Astrocyte (in vitro differentiated cells and primary cell): ENCODE data around the gene CPAMD8. TPM values are rescaled to one million over a fixed set of nuclear protein-coding genes. Genes with fewer than 3 reads are reported as not detected.

Source experiments
- DNase-seq: peaks from one replicate; pipeline ENCODE4 v3.0.0-alpha.2; 2010; ENCODE audit warnings: low read depth
- FAIRE-seq: peaks from 2 replicates; lab custom pipeline; 2011; peaks lifted over from hg19 to GRCh38; lab: Jason Lieb, UNC
- H2AFZ ChIP-seq: 2 replicates; pipeline ENCODE4 v1.6.0; 2012; ENCODE audit warnings: low read depth, low read length, inconsistent platforms
- H3K27ac ChIP-seq: 2 replicates; pipeline ENCODE4 v1.5.1; 2011; ENCODE audit warnings: low read depth, low read length, inconsistent platforms
- H3K27me3 ChIP-seq: 2 replicates; pipeline ENCODE4 v1.6.0; 2011; ENCODE audit warnings: low read length, inconsistent platforms; ENCODE audit not compliant: insufficient read depth
- H3K36me3 ChIP-seq: 2 replicates; pipeline ENCODE4 v1.5.1; 2011; ENCODE audit warnings: low read length, inconsistent platforms; ENCODE audit not compliant: insufficient read depth
- H3K4me1 ChIP-seq: 2 replicates; pipeline ENCODE4 v1.5.1; 2011; ENCODE audit warnings: low read length, inconsistent platforms; ENCODE audit not compliant: insufficient read depth
- H3K4me2 ChIP-seq: 2 replicates; pipeline ENCODE4 v1.6.0; 2012; ENCODE audit warnings: low read length, inconsistent platforms
- H3K4me3 ChIP-seq: 2 replicates; pipeline ENCODE4 v1.5.1; 2011; ENCODE audit warnings: low read depth, mild to moderate bottlenecking, low read length, inconsistent platforms; ENCODE audit not compliant: insufficient read depth
- H3K79me2 ChIP-seq: 2 replicates; pipeline ENCODE4 v1.6.0; 2012; ENCODE audit warnings: mild to moderate bottlenecking, low read length, inconsistent platforms; ENCODE audit not compliant: insufficient read depth
- H3K9ac ChIP-seq: 2 replicates; pipeline ENCODE4 v1.6.0; 2012; ENCODE audit warnings: mild to moderate bottlenecking, low read length, inconsistent platforms
- H3K9me3 ChIP-seq: 2 replicates; pipeline ENCODE4 v1.5.1; 2012; ENCODE audit warnings: low read depth, mild to moderate bottlenecking, low read length, inconsistent platforms; ENCODE audit not compliant: insufficient read depth
- H4K20me1 ChIP-seq: 2 replicates; pipeline ENCODE4 v1.6.0; 2012; ENCODE audit warnings: low read length, inconsistent platforms; ENCODE audit not compliant: insufficient read depth
- H3K27ac Mint-ChIP-seq: one replicate; pipeline ENCODE4 v1.8.0; 2021; ENCODE audit warnings: mild to moderate bottlenecking, mixed read lengths; ENCODE audit not compliant: unreplicated experiment
- H3K27me3 Mint-ChIP-seq: one replicate; pipeline ENCODE4 v1.8.0; 2021; ENCODE audit warnings: low read depth, mixed read lengths; ENCODE audit not compliant: unreplicated experiment
- H3K36me3 Mint-ChIP-seq: one replicate; pipeline ENCODE4 v1.8.0; 2021; ENCODE audit warnings: low read depth, mixed read lengths; ENCODE audit not compliant: unreplicated experiment
- H3K4me1 Mint-ChIP-seq: one replicate; pipeline ENCODE4 v1.8.0; 2021; ENCODE audit warnings: low read depth, mixed read lengths; ENCODE audit not compliant: unreplicated experiment
- H3K4me3 Mint-ChIP-seq: one replicate; pipeline ENCODE4 v1.8.0; 2021; ENCODE audit warnings: mild to moderate bottlenecking, moderate library complexity, mixed read lengths; ENCODE audit not compliant: unreplicated experiment
- H3K9me3 Mint-ChIP-seq: one replicate; pipeline ENCODE4 v1.8.0; 2021; ENCODE audit warnings: mild to moderate bottlenecking, mixed read lengths; ENCODE audit not compliant: unreplicated experiment
- EZH2 ChIP-seq: IDR thresholded peaks from 2 replicates; pipeline ENCODE4 v1.6.1; 2012; ENCODE audit warnings: mild to moderate bottlenecking, low read length, inconsistent platforms; ENCODE audit not compliant: insufficient read depth
- total RNA-seq: library from RNA; stranded (reverse); gene quantifications from 2 replicates; pipeline ENCODE4 v1.2.1, GENCODE V29; 2021
- TF ChIP-seq, protein P1 (sequence below): IDR thresholded peaks from 2 replicates; pipeline ENCODE4 v1.5.1; 2011; ENCODE audit warnings: low read depth, mild to moderate bottlenecking, inconsistent platforms, low read length, moderate library complexity; ENCODE audit not compliant: insufficient read depth

Gene CPAMD8
- total RNA-seq, 1 donor from 2014 or later = 1.9 TPM

DNA sequence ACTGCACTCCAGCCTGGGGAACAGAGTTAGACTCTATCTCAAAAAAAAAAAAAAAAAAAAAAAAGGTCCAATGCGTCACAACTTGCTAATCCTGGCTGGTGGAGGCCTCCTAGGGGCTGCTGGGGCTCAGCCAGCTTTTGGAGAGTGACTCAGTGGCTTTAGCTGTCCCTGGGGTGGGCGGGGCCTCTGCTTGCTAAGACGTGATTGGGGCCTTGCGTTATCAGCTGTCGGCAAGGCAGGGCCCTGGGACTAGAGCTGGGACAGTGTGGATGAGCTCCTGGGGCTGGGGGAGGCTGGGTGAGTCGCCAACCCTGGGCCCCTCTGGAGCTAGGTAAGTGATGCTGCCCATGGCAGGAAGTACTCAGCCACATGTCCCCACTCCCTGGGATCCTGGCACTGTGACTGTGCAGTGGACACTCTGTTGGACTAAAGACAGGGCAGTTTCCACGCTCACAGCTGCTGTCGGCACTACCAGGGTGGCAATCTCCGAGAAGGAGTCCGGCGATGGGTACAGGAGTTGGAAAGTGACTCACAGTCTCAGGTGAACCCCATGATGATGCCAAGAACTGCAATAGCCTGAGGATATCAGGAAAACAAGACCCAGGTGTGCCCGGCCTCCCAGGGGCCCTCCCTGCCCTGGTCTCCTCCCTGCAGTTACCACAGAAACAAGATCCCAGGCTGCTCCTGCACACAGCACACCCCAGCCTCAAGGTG is 105.6 kb downstream of the CPAMD8 start:
- peaks cover 5% of the 10 kb centered on the region for H3K4me1 ChIP-seq
- Mint-ChIP-seq H3K36me3 (no peaks in the 10 kb centered on the region), H3K27ac (no peak overlapping the region), H3K4me3 (no peak overlapping the region), H3K27me3 (peaks cover 6% of the 10 kb centered on the region), H3K9me3 (peaks cover 7% of the 10 kb centered on the region), H3K4me1 (no peaks in the 10 kb centered on the region)
- peak overlapping the region; percentile 28 for H3K4me2 ChIP-seq
- peak; percentile 81 for DNase-seq
- peaks cover 7% of the 10 kb centered on the region for H3K9me3 ChIP-seq
- H4K20me1 ChIP-seq = no peaks in the 10 kb centered on the region
- no peak overlapping the region for H3K4me3 ChIP-seq
- FAIRE-seq = no peak
- peak overlapping the region; percentile 3 for H2AFZ ChIP-seq
- no peak overlapping the region for H3K9ac ChIP-seq
- no peaks in the 10 kb centered on the region for H3K36me3 ChIP-seq
- H3K27me3 ChIP-seq = no peaks in the 10 kb centered on the region
- no peak overlapping the region for H3K27ac ChIP-seq
- TF ChIP-seq EZH2 = no peak
- TF ChIP-seq, protein P1, sequence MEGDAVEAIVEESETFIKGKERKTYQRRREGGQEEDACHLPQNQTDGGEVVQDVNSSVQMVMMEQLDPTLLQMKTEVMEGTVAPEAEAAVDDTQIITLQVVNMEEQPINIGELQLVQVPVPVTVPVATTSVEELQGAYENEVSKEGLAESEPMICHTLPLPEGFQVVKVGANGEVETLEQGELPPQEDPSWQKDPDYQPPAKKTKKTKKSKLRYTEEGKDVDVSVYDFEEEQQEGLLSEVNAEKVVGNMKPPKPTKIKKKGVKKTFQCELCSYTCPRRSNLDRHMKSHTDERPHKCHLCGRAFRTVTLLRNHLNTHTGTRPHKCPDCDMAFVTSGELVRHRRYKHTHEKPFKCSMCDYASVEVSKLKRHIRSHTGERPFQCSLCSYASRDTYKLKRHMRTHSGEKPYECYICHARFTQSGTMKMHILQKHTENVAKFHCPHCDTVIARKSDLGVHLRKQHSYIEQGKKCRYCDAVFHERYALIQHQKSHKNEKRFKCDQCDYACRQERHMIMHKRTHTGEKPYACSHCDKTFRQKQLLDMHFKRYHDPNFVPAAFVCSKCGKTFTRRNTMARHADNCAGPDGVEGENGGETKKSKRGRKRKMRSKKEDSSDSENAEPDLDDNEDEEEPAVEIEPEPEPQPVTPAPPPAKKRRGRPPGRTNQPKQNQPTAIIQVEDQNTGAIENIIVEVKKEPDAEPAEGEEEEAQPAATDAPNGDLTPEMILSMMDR = no peak
- no peaks in the 10 kb centered on the region for H3K79me2 ChIP-seq

DNA sequence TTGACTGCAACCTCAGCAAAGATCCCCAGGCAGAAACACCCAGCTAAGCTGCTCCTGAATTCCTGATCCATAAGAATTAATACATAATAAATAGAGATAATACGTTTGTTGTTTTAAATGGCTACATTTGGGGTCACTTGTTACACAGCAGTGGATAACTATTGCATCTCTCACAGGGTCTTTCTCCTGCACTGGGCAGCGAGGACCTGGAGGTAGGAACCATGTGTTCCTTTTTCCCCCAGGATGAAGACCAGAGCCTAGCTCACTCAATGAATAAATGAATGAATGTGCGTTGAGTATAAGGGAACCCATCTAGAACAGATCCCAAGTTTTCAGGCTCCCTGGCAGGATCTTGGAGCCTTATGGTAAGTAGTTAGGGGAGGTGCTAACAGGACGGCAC is 107.1 kb downstream of the CPAMD8 start:
- H3K4me2 ChIP-seq = no peak overlapping the region
- H3K9me3 ChIP-seq = peaks cover 2% of the 10 kb centered on the region
- TF ChIP-seq, protein P1 = no peak
- TF ChIP-seq EZH2 = no peak
- FAIRE-seq (no peak), DNase-seq (no peak)
- Mint-ChIP-seq H3K4me1 (no peaks in the 10 kb centered on the region), H3K27me3 (peaks cover 12% of the 10 kb centered on the region), H3K9me3 (peaks cover 2% of the 10 kb centered on the region), H3K36me3 (no peaks in the 10 kb centered on the region), H3K4me3 (no peak overlapping the region), H3K27ac (no peak overlapping the region)
- no peak overlapping the region for H3K27ac ChIP-seq
- no peak overlapping the region for H3K9ac ChIP-seq
- H4K20me1 ChIP-seq = no peaks in the 10 kb centered on the region
- H3K27me3 ChIP-seq = no peaks in the 10 kb centered on the region
- no peak overlapping the region for H2AFZ ChIP-seq
- no peaks in the 10 kb centered on the region for H3K36me3 ChIP-seq
- H3K4me1 ChIP-seq = peaks cover 5% of the 10 kb centered on the region
- H3K4me3 ChIP-seq = no peak overlapping the region
- H3K79me2 ChIP-seq = no peaks in the 10 kb centered on the region

DNA sequence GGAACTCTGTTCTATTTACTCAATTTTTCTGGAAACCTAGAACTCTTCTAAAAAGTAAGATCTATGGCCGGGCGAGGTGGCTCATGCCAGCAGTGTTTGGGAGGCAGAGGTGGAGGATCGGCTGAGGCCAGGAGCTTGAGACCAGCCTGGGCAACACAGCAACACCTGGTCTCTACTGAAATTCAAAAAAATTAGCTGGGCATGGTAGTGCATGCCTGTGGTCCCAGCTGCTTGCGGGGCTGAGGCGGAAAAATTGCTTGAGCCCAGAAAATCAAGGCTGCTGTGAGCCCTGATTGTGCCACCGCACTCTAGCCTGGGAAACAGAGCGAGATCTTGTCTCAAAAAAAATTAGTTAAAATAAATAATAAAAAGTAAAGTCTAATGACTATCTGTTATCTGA is 109.2 kb downstream of the CPAMD8 start:
- Mint-ChIP-seq H3K9me3 (peaks cover 20% of the 10 kb centered on the region), H3K27ac (no peak overlapping the region), H3K27me3 (peaks cover 12% of the 10 kb centered on the region), H3K4me1 (no peaks in the 10 kb centered on the region), H3K4me3 (no peak overlapping the region), H3K36me3 (peaks cover 6% of the 10 kb centered on the region)
- Histone ChIP-seq H2AFZ (no peak overlapping the region), H3K9me3 (peaks cover 7% of the 10 kb centered on the region), H3K4me3 (no peak overlapping the region), H3K36me3 (no peaks in the 10 kb centered on the region), H3K4me1 (peaks cover 5% of the 10 kb centered on the region), H3K4me2 (no peak overlapping the region), H3K9ac (no peak overlapping the region), H3K27ac (no peak overlapping the region), H3K79me2 (no peaks in the 10 kb centered on the region), H4K20me1 (no peaks in the 10 kb centered on the region), H3K27me3 (no peaks in the 10 kb centered on the region)
- FAIRE-seq (no peak), DNase-seq (no peak)
- TF ChIP-seq, protein P1 = no peak
- no peak for TF ChIP-seq EZH2
